ENCODE data around the gene TCTN3.
A peak's percentile ranks its signal among the peaks of the same experiment; 100 is the strongest.
"Not testable (repeated sequence)": the region's sequence is repeated elsewhere in the genome, so short reads cannot be mapped to it uniquely, and the experiment has no call there.

Gene TCTN3

GRCh38 chr10:95683966-95684365 is 9.8 kb downstream of the TCTN3 start:
- no peak for DNase-seq

GRCh38 chr10:95675403-95676116 is 18.2 kb downstream of the TCTN3 start:
- no peak for DNase-seq

GRCh38 chr10:95674643-95675042 is 19.1 kb downstream of the TCTN3 start:
- no peak for DNase-seq

- not testable (repeated sequence) for DNase-seq
These were observed 21.1 kb downstream of the TCTN3 start for GRCh38 chr10:95672641-95673040.

GRCh38 chr10:95664543-95664942 is 29.2 kb downstream of the TCTN3 start:
- no peak for DNase-seq

- no peak for DNase-seq
These were observed 30.2 kb downstream of the TCTN3 start for GRCh38 chr10:95663496-95663895.

DNA sequence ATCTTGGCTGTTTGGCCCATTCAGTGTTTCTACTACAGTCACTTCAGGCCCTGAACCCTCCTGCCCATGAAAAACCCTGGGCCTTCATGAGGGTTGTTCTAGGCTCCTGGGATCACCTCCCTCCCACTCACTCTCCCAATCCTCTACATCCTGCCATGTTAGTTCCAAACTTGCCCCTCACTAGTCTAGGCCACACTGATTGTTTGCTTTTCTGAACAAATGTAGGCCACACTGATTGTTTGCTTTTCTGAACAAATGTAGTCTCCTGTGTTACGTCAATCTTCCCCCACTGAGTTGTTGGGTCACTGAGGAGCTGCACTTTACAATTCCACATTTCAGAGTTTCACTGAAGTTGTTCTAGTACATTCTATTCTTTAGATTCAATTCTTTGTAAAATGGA is 31.9 kb downstream of the TCTN3 start:
- DNase-seq: no peak

GRCh38 chr10:95660283-95660682 is 33.4 kb downstream of the TCTN3 start:
- no peak for DNase-seq

- no peak for DNase-seq
These were observed 36.5 kb downstream of the TCTN3 start for GRCh38 chr10:95657250-95657649.

- DNase-seq: peak; percentile 55
These were observed 37.2 kb downstream of the TCTN3 start, which contains the start of gene ALDH18A1 for GRCh38 chr10:95656291-95657164. Gene ALDH18A1 (minus strand): TSS chr10:95656711. CDS start chr10:95653377, 3,334 bp downstream.

- DNase-seq: no peak
These were observed 38.0 kb downstream of the TCTN3 start for GRCh38 chr10:95655571-95656290.

- DNase-seq: no peak
These were observed 39.8 kb downstream of the TCTN3 start for GRCh38 chr10:95653895-95654294.

DNA sequence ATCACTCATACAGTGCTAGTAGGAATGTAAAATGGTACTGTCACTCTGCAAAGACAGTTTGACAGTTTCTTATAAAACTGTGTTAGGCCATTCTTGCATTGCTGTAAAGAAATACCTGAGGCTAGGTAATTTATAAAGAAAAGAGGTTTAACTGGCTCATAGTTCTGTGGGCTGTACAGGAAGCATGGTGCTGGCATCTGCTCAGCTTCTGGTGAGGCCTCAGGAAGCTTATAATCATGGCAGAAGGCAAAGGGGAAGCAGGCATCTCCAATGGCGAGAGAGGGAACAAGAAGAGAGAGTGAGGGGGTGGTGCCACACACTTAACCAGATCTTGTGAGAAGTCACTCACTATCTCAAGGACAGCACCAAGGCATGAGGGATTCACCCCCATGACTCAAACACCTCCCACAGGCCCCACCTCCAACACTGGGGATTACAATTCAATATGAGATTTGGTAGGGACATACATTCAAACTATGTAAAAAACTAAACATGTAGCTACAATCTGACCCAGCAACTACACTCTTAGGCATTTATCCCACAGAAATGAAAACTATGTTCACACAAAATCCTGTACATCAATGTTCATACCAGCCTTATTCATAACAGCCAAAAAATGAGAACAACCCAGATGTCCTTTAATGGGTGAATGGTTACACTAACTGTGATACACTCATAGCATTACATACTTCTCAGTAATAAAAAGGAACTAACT is 42.2 kb downstream of the TCTN3 start:
- DNase-seq: no peak

DNA sequence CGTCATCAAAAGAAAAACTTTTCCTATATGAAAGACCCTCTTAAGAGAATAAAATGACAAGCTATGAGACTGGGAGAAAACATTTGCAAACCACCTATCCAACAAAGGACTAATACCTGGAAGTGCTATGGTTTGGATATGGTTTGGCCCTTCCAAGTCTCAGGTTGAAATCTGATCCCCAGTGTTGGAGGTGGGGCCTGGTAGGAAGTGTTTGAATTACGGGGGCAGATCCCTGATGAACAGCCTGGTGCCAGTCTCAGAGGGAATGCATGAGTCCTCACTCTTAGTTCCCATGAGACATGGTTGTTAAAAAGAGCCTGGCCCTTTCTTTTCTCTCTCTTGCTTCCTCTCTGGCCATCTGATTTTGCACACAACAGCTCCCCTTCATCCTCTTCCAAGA is 43.5 kb downstream of the TCTN3 start:
- no peak for DNase-seq

DNA sequence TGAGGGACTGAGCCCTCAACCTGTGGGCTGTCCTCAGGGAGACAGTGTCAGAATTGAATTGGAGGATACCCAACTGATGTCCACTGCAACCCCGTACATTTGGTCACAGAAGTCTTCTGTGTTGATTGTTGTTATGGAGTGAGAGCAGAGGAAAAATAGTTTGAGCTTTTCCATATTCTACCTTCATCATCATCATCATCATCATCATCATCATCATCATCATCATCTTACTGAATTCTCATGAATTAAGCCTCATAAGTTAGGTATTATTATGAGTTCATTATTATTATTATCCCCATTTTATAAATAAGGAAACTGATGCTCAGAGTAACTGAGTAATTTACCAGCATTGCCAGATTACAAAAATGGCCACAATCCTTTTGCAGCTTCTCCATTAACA is 45.6 kb downstream of the TCTN3 start:
- no peak for DNase-seq

GRCh38 chr10:95646160-95646559 is 47.6 kb downstream of the TCTN3 start:
- no peak for DNase-seq

DNA sequence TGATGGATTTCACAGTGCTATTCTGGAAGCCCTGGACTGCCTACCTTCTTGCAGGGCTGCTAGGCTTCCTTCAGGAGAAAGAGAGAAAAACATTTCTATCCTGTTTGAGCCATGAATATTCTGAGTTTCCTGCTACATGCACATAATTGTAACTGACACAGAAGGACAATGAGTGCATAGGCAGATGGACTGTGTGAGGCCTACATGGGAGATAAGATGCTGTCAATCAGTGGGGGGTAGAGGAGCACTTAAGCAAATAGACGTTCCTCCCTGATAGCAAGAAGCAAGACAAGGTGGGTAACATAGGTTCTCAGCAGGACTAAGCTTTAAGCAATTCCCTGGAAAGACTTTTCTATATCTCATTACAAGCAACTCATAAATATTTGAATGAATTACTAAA is 48.8 kb downstream of the TCTN3 start:
- DNase-seq: no peak

- no peak for DNase-seq
These were observed 52.8 kb downstream of the TCTN3 start for GRCh38 chr10:95640891-95641315.

DNA sequence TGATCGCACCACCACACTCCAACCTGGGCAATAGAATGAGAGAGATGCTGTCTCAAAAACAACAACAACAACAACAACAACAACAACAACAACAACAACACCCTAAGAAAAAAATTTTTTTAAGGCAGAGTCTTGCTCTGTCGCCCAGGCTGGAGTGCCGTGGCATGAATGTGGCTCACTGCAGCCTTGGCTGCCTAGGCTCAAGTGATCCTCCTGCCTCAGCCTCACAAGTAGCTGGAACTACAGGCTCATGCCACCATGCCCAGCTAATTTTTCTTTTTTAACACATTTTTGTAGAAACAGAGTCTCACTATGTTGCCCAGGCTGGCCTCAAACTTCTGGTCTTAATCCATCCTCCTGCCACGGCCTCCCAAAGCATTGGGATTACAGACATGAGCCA is 55.8 kb downstream of the TCTN3 start:
- no peak for DNase-seq

DNA sequence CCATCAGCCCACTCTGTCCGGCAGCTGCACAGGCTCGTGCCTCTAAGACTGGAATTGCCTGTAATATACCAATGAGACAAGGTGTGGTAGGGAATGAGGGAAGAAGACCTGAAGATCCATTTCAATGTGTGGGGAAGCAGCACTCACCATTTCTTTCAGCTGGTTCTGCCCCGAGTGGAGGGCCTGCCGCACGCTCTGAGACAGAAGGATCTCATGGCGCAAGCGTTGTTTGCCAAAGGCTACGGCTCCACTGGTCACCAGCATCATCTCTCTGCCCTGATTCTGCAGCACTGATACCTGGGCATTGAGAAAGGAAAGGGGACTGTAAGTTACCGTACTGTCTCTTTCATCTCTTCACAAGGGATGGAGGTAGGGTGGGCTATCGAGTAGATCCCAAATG is 56.6 kb downstream of the TCTN3 start:
- no peak for DNase-seq

GRCh38 chr10:95635319-95635733 is 58.4 kb downstream of the TCTN3 start:
- no peak for DNase-seq

GRCh38 chr10:95628786-95629185 is 64.9 kb downstream of the TCTN3 start:
- DNase-seq: no peak

- no peak for DNase-seq
These were observed 67.2 kb downstream of the TCTN3 start for GRCh38 chr10:95626500-95626899.
